Measurements from ENCODE around the gene E2F3.

GRCh38 chr6:20486641-20487040 lies 85.0 kb downstream of the E2F3 start:
- TF ChIP-seq ATF3 (IDR thresholded peaks at IDR 0.05) (no peak), CTCF (IDR thresholded peaks at IDR 0.05 in 2 of 3, conservative IDR thresholded peaks at IDR 0.05 in 1 of 3; ENCODE audit: borderline replicate concordance in 1 of 3, insufficient read depth in 1 of 3, low read depth in 2 of 3, low read length in 2 of 3) (no peak), EZH2 (IDR thresholded peaks at IDR 0.05) (no peak), POLR2AphosphoS5 (IDR thresholded peaks at IDR 0.05; ENCODE audit: low read depth, low read length) (no peak)
